Activated CD4-positive, alpha-beta T cell treated with anti-CD3 and anti-CD28 coated beads, Interleukin-2, amount 10 ng/mL, durations not matched to agents 7 days and 5 days (primary cell): Measurements from ENCODE around the gene CKS1B. TPM values are rescaled to one million over a fixed set of nuclear protein-coding genes. Genes with fewer than 3 reads are reported as not detected.

Source experiments
- CTCF ChIA-PET: fragments of 350-600 bp; sonication (Branson Sonifier 250); formaldehyde crosslinking; loops from one replicate; lab custom pipeline; 2021; ENCODE audit warnings: antibody characterized with exemption; lab: Charles Lee
- POLR2A ChIA-PET: fragments of 350-600 bp; sonication (Branson Sonifier 250); formaldehyde crosslinking; loops from one replicate; lab custom pipeline; 2021; ENCODE audit warnings: antibody characterized with exemption; lab: Charles Lee
- DNase-seq: peaks from one replicate; pipeline ENCODE4 v3.0.0-alpha.2; 2020
- H3K27ac Mint-ChIP-seq: one replicate; pipeline ENCODE4 v1.8.0; 2021; ENCODE audit warnings: mild to moderate bottlenecking, moderate library complexity, mixed read lengths
- H3K27me3 Mint-ChIP-seq: one replicate; pipeline ENCODE4 v1.8.0; 2021; ENCODE audit warnings: mixed read lengths
- H3K36me3 Mint-ChIP-seq: one replicate; pipeline ENCODE4 v1.8.0; 2021; ENCODE audit warnings: low read depth, mixed read lengths
- H3K4me1 Mint-ChIP-seq: one replicate; pipeline ENCODE4 v1.8.0; 2021; ENCODE audit warnings: mixed read lengths
- H3K4me3 Mint-ChIP-seq: one replicate; pipeline ENCODE4 v1.8.0; 2021; ENCODE audit warnings: mild to moderate bottlenecking, moderate library complexity, mixed read lengths
- H3K9me3 Mint-ChIP-seq: one replicate; pipeline ENCODE4 v1.8.0; 2021; ENCODE audit warnings: mixed read lengths
- microRNA-seq: library from miRNA; unstranded; fragments of <30 nt; microRNA quantifications from one replicate; pipeline ENCODE4 v1.2.0, GENCODE V29; 2021; ENCODE audit warnings: borderline microRNAs expressed, borderline replicate concordance
- total RNA-seq, 2 experiments: library from RNA; stranded (reverse); gene quantifications; one replicate each; pipeline ENCODE4 v1.2.3, GENCODE V29; 2021

Gene CKS1B
- total RNA-seq, 2 experiments from 2014 or later = 147 to 157 TPM

DNA sequence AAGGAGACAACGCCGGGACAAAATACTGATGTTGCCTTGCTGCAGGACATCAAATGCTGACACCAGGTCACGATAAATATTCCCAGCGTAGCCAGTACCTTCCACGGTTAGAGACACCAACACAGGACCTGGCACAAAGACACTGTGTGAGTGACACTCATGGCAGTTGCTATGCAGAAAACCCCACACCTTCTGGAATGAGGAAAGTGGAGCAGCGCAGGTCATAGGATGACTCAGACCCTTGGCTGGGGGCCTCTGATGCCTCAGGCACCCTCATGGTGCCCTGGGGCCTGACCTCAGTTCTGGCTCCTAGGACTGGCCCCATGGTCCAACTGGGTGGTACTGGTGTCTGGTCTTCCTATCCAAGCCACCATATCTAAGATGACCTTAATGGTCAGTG, 52.1 kb downstream of the CKS1B start:
- Mint-ChIP-seq H3K4me3 (no peak overlapping the region), H3K36me3 (no peaks in the 10 kb centered on the region), H3K27ac (no peak overlapping the region), H3K27me3 (peaks cover 3% of the 10 kb centered on the region), H3K4me1 (peaks cover 6% of the 10 kb centered on the region), H3K9me3 (no peaks in the 10 kb centered on the region)
- POLR2A ChIA-PET = no interaction called here
- DNase-seq = no peak
- CTCF ChIA-PET = interaction anchor here (1.1 kb wide), 1 partner anchor 9 kb away, joined by 4 read pairs; no protein-coding TSS in a partner anchor

Small RNA genes lying within 50 kb of the gene (microRNA-seq; reads per million reads assigned to microRNA genes)
- gene MIR4258 = not detected

Other genes with a start within 250 kb of the CKS1B start
- under 1 TPM in 1 of 2 experiments, not detected in 1; 0.17 TPM for gene KCNN3, start 104.4 kb upstream of the CKS1B start, total RNA-seq
- gene PMVK, start 38.0 kb upstream of the CKS1B start, total RNA-seq = 10 to 100 TPM; 25.7 to 40.2 TPM
- gene PBXIP1, start 18.6 kb upstream of the CKS1B start, total RNA-seq = 10 to 100 TPM; 74.6 to 92.0 TPM
- 10 to 100 TPM; 50.0 to 50.2 TPM for gene PYGO2, start 12.9 kb upstream of the CKS1B start, total RNA-seq
- gene SHC1, start 3.9 kb upstream of the CKS1B start, total RNA-seq = 100 to 1,000 TPM in 1 of 2 experiments, 10 to 100 TPM in 1; 75.1 to 104 TPM
- gene FLAD1, start 8.7 kb downstream of the CKS1B start, total RNA-seq = 10 to 100 TPM; 41.2 to 41.3 TPM
- gene LENEP, start 18.9 kb downstream of the CKS1B start, total RNA-seq = 1 to 10 TPM in 1 of 2 experiments, under 1 TPM in 1; 0.85 to 1.0 TPM
- gene ZBTB7B, start 28.1 kb downstream of the CKS1B start, total RNA-seq = 100 to 1,000 TPM; 112 to 127 TPM
- gene DCST2, start 59.1 kb downstream of the CKS1B start, total RNA-seq = under 1 TPM; 0.50 to 0.73 TPM
- gene DCST1, start 59.1 kb downstream of the CKS1B start, total RNA-seq = not detected
- 10 to 100 TPM; 40.2 to 45.0 TPM for gene ADAM15, start 76.6 kb downstream of the CKS1B start, total RNA-seq
- 1 to 10 TPM; 8.2 to 8.3 TPM for gene EFNA4, start 89.1 kb downstream of the CKS1B start, total RNA-seq
- 1 to 10 TPM; 2.3 to 2.7 TPM for gene EFNA3, start 104.2 kb downstream of the CKS1B start, total RNA-seq
- under 1 TPM in 1 of 2 experiments, not detected in 1; 0.15 TPM for gene EFNA1, start 153.2 kb downstream of the CKS1B start, total RNA-seq
- gene SLC50A1, start 161.2 kb downstream of the CKS1B start, total RNA-seq = 10 to 100 TPM; 37.2 to 42.3 TPM
- 10 to 100 TPM; 50.1 to 58.9 TPM for gene DPM3, start 165.8 kb downstream of the CKS1B start, total RNA-seq
- 100 to 1,000 TPM; 183 to 308 TPM for gene KRTCAP2, start 198.6 kb downstream of the CKS1B start, total RNA-seq
- gene TRIM46, start 199.2 kb downstream of the CKS1B start, total RNA-seq = 10 to 100 TPM; 14.2 to 15.5 TPM
- gene THBS3, start 233.2 kb downstream of the CKS1B start, total RNA-seq = 10 to 100 TPM; 21.2 to 23.6 TPM
- gene MTX1, start 234.0 kb downstream of the CKS1B start, total RNA-seq = 10 to 100 TPM; 32.8 to 37.3 TPM